HCT116 (cell line): ENCODE results near the gene USP21. TPM values are rescaled to one million over a fixed set of nuclear protein-coding genes. Genes with fewer than 3 reads are reported as not detected.

ENCODE experiments used
- ATAC-seq: fragments of 200-7000 bp; cut with Tn5 transposase; 2 replicates; pipeline ENCODE4 v1.9.1; 2020; ENCODE audit warnings: mild to moderate bottlenecking, moderate library complexity
- BruUV-seq: library from RNA; stranded (reverse); fragments of 400-500 nt; replicated peaks from 2 replicates; lab custom pipeline; 2021; lab: Mats Ljungman, UMichigan
- CTCF ChIA-PET: fragments of 300-600 bp; sonication (Branson Sonifier 250); formaldehyde crosslinking; loops from one replicate; lab custom pipeline; 2021; ENCODE audit warnings: antibody characterized with exemption; lab: Charles Lee
- POLR2A ChIA-PET: fragments of 300-600, 350-600 bp; sonication (Branson Sonifier 250); formaldehyde crosslinking; loops from one replicate; lab custom pipeline; 2021; ENCODE audit warnings: antibody characterized with exemption; lab: Charles Lee
- RAD21 ChIA-PET, 2 experiments: fragments of 300-600 bp; sonication (Branson Sonifier 250); formaldehyde crosslinking; loops; one replicate each; lab custom pipeline; 2023; ENCODE audit warnings: low total read pairs in 2 of 2; ENCODE audit not compliant: uncharacterized antibody in 2 of 2, unreplicated experiment in 2 of 2, low non-redundant PET in 1 of 2; lab: Charles Lee
- DNase-seq: peaks from one replicate; pipeline ENCODE4 v3.0.0-alpha.2; 2010; ENCODE audit warnings: low read depth, low spot score
- H2AFZ ChIP-seq: fragments of 200-600 bp; shearing (Covaris generic), sonication (generic); 2 replicates; pipeline ENCODE4 v1.6.1; 2017; ENCODE audit warnings: low read depth, mixed run types, mixed read lengths, antibody characterized with exemption, low read length; ENCODE audit not compliant: poor library complexity, severe bottlenecking
- H3K27ac ChIP-seq: 2 replicates; pipeline ENCODE4 v1.5.1; 2012; ENCODE audit warnings: low read depth, low read length
- H3K27me3 ChIP-seq: fragments of 200-600 bp; sonication (generic); 2 replicates; pipeline ENCODE4 v1.6.1; 2016; ENCODE audit warnings: mixed run types, low read length, mixed read lengths; ENCODE audit not compliant: insufficient read depth
- H3K36me3 ChIP-seq, 2 experiments: fragments of 200-500 bp in 1 of 2; fragments of 200-600 bp in 1 of 2; sonication (Bioruptor generic) in 1 of 2; sonication (generic) in 1 of 2; 2 replicates each; pipeline versions ENCODE4 v1.5.1 to v1.6.1; 2014 to 2016; ENCODE audit warnings: low read length in 2 of 2, inconsistent platforms in 1 of 2, mixed read lengths in 1 of 2, mixed run types in 1 of 2; ENCODE audit not compliant: insufficient read depth in 2 of 2, control insufficient read depth in 1 of 2
- H3K4me1 ChIP-seq, 2 experiments: fragments of 200-600 bp in 1 of 2; sonication (generic) in 1 of 2; 2 replicates each; pipeline versions ENCODE4 v1.5.1 to v1.6.1; 2012 to 2017; ENCODE audit warnings: low read length in 2 of 2, inconsistent platforms in 1 of 2, mild to moderate bottlenecking in 1 of 2, mixed read lengths in 1 of 2, mixed run types in 1 of 2, moderate library complexity in 1 of 2; ENCODE audit not compliant: insufficient read depth in 2 of 2, control insufficient read depth in 1 of 2
- H3K4me2 ChIP-seq: fragments of 200-600 bp; sonication (generic); 2 replicates; pipeline ENCODE4 v1.6.1; 2017; ENCODE audit warnings: mixed run types, low read length, mixed read lengths
- H3K4me3 ChIP-seq, 2 experiments: fragments of 200-600 bp in 1 of 2; sonication (generic) in 1 of 2; replicated peaks in 1 of 2; 2 replicates each; pipeline ENCODE4 v1.5.1; 2011 to 2016; ENCODE audit warnings: low read length in 2 of 2, control low read depth in 1 of 2, low read depth in 1 of 2, mild to moderate bottlenecking in 1 of 2, mixed read lengths in 1 of 2, mixed run types in 1 of 2
- H3K79me2 ChIP-seq: fragments of 200-600 bp; sonication (generic); 2 replicates; pipeline ENCODE4 v1.6.1; 2017; ENCODE audit warnings: mild to moderate bottlenecking, mixed run types, low read length, moderate library complexity, mixed read lengths; ENCODE audit not compliant: insufficient read depth
- H3K9ac ChIP-seq: fragments of 200-600 bp; sonication (generic); 2 replicates; pipeline ENCODE4 v1.6.1; 2016; ENCODE audit warnings: low read length, mixed read lengths
- H3K9me2 ChIP-seq: fragments of 200-600 bp; sonication (generic), shearing (Covaris generic); 2 replicates; pipeline ENCODE4 v1.6.1; 2017; ENCODE audit warnings: mixed run types, mild to moderate bottlenecking, moderate library complexity; ENCODE audit not compliant: insufficient read depth
- H3K9me3 ChIP-seq, 2 experiments: fragments of 200-500 bp in 1 of 2; fragments of 200-600 bp in 1 of 2; sonication (Bioruptor generic) in 1 of 2; sonication (generic) in 1 of 2; 2 replicates each; pipeline ENCODE4 v1.6.1; 2014 to 2017; ENCODE audit warnings: low read length in 2 of 2, mixed read lengths in 2 of 2, inconsistent platforms in 1 of 2, low read depth in 1 of 2, mild to moderate bottlenecking in 1 of 2, mixed run types in 1 of 2, moderate library complexity in 1 of 2; ENCODE audit not compliant: control insufficient read depth in 1 of 2, insufficient read depth in 1 of 2
- H4K20me1 ChIP-seq: fragments of 200-600 bp; sonication (generic), shearing (Covaris generic); 2 replicates; pipeline ENCODE4 v1.6.1; 2017; ENCODE audit warnings: mixed run types, mild to moderate bottlenecking, moderate library complexity; ENCODE audit not compliant: insufficient read depth
- ELF1 ChIP-seq: IDR thresholded peaks from 2 replicates; pipeline ENCODE4 v1.6.1; 2012; ENCODE audit warnings: low read depth, borderline replicate concordance
- MAX ChIP-seq: IDR thresholded peaks from 2 replicates; pipeline ENCODE4 v1.6.1; 2012
- POLR2AphosphoS5 ChIP-seq: IDR thresholded peaks from 2 replicates; pipeline ENCODE4 v1.6.1; 2011; ENCODE audit warnings: mild to moderate bottlenecking, low read depth, low read length, moderate library complexity
- SP1 ChIP-seq: IDR thresholded peaks from 2 replicates; pipeline ENCODE4 v1.6.1; 2012; ENCODE audit warnings: low read depth
- ZNF274 ChIP-seq: fragments of 200-500 bp; sonication (Bioruptor generic); IDR thresholded peaks from 2 replicates; pipeline ENCODE4 v1.6.1; 2014; ENCODE audit warnings: mild to moderate bottlenecking, low read depth, low read length, inconsistent platforms
- intact Hi-C: fragments of 100-400 bp; cut with micrococcal nuclease; formaldehyde crosslinking; loops from 2 replicates; pipeline ENCODE4 v1.10.0; 2022
- total RNA-seq: library from RNA; stranded (reverse); gene quantifications from one replicate; pipeline ENCODE4 v1.2.1, GENCODE V29; 2021; ENCODE audit not compliant: unreplicated experiment

The USP21 gene
- total RNA-seq, 1 experiment from 2014 or later: 22.1 TPM

GRCh38 chr1:161121042-161121650 lies 38.2 kb upstream of the USP21 start:
- peaks cover 16 to 30% of the 10 kb centered on the region in 2 experiments for H3K4me1 ChIP-seq
- no peak overlapping the region for H2AFZ ChIP-seq
- intact Hi-C loops: no loop called here
- ChIA-PET RAD21 (no interaction called here), POLR2A (interaction anchor here (0.6 to 0.8 kb wide), 3 partner anchors 12 to 847 kb away, joined by 3 to 4 read pairs (median 3); partner anchors contain the start of gene DEDD), CTCF (no interaction called here)
- no peaks in the 10 kb centered on the region for H3K27me3 ChIP-seq
- H3K9ac ChIP-seq: no peak overlapping the region
- H3K4me2 ChIP-seq: no peak overlapping the region
- no peak overlapping the region for H3K4me3 ChIP-seq
- H3K9me3 ChIP-seq: no peaks in the 10 kb centered on the region
- BruUV-seq: no TSS peak
- TF ChIP-seq ELF1 (no peak), SP1 (no peak), POLR2AphosphoS5 (peak; percentile 15; the same call in 1 of the 2 replicates), MAX (no peak)
- H4K20me1 ChIP-seq: no peaks in the 10 kb centered on the region
- H3K79me2 ChIP-seq: peaks cover 54% of the 10 kb centered on the region
- no peak for ATAC-seq
- DNase-seq: no peak
- H3K36me3 ChIP-seq: peaks cover 17 to 49% of the 10 kb centered on the region in 2 experiments
- no peaks in the 10 kb centered on the region for H3K9me2 ChIP-seq
- no peak overlapping the region for H3K27ac ChIP-seq

GRCh38 chr1:161121834-161122233 lies 37.5 kb upstream of the USP21 start:
- DNase-seq (no peak), ATAC-seq (no peak)
- Histone ChIP-seq H3K4me3 (no peak overlapping the region), H3K9me3 (no peaks in the 10 kb centered on the region), H4K20me1 (no peaks in the 10 kb centered on the region), H3K4me1 (peaks cover 10 to 23% of the 10 kb centered on the region in 2 experiments), H3K79me2 (peaks cover 49% of the 10 kb centered on the region), H3K9ac (no peak overlapping the region), H3K36me3 (peaks cover 17 to 51% of the 10 kb centered on the region in 2 experiments), H3K9me2 (no peaks in the 10 kb centered on the region), H3K27ac (no peak overlapping the region), H2AFZ (no peak overlapping the region), H3K4me2 (no peak overlapping the region), H3K27me3 (no peaks in the 10 kb centered on the region)
- ChIA-PET POLR2A (interaction anchor here (0.7 to 0.8 kb wide), 2 partner anchors 11 to 848 kb away, joined by 3 read pairs; partner anchors contain the start of gene DEDD), CTCF (no interaction called here), RAD21 (no interaction called here)
- BruUV-seq: no TSS peak
- intact Hi-C loops: no loop called here
- TF ChIP-seq ZNF274: no peak
- TF ChIP-seq POLR2AphosphoS5: peak; percentile 45; the same call in 1 of the 2 replicates
